SK-N-MC (cell line): ENCODE data around the gene LRRTM4.

Experiments
- DNase-seq: peaks from one replicate; pipeline ENCODE4 v3.0.0-alpha.2; 2011; ENCODE audit warnings: low read depth, low spot score
- H3K27ac ChIP-seq: fragments of 200-600 bp; sonication (generic); 2 replicates; pipeline ENCODE4 v1.5.1; 2016; ENCODE audit warnings: mixed run types
- H3K36me3 ChIP-seq: fragments of 200-600 bp; sonication (generic); 2 replicates; pipeline ENCODE4 v1.6.1; 2017; ENCODE audit warnings: antibody characterized with exemption, low read length, mixed read lengths; ENCODE audit not compliant: insufficient read depth
- H3K4me3 ChIP-seq: fragments of 200-600 bp; sonication (generic); 2 replicates; pipeline ENCODE4 v1.5.1; 2016
- H3K9ac ChIP-seq: fragments of 200-600 bp; sonication (generic); 2 replicates; pipeline ENCODE4 v1.8.0; 2017; ENCODE audit warnings: mixed run types, mixed read lengths; ENCODE audit not compliant: insufficient read length
- H3K9me3 ChIP-seq: fragments of 200-600 bp; sonication (generic); 2 replicates; pipeline ENCODE4 v1.6.1; 2017; ENCODE audit warnings: low read depth, mild to moderate bottlenecking, antibody characterized with exemption, low read length, moderate library complexity, mixed read lengths
- EZH2 ChIP-seq: fragments of 200-600 bp; sonication (generic); IDR thresholded peaks from one replicate; pipeline ENCODE4 v1.6.1; 2017; ENCODE audit warnings: antibody characterized with exemption
- FOXP2 ChIP-seq: optimal IDR thresholded peaks from 2 replicates; pipeline ENCODE3; 2011; ENCODE audit warnings: mild to moderate bottlenecking, moderate library complexity; ENCODE audit not compliant: insufficient read depth; ENCODE audit errors: extremely low read length, control extremely low read depth
- POLR2AphosphoS5 ChIP-seq: IDR thresholded peaks from 2 replicates; pipeline ENCODE4 v1.6.1; 2012; ENCODE audit warnings: mild to moderate bottlenecking, low read depth, low read length, borderline replicate concordance

LRRTM4 gene

GRCh38 chr2:77271262-77271661 lies 250.9 kb downstream of the LRRTM4 start:
- TF ChIP-seq EZH2: no peak
- TF ChIP-seq POLR2AphosphoS5: no peak
- no peak for TF ChIP-seq FOXP2
- no peak for DNase-seq
- Histone ChIP-seq H3K27ac (no peak overlapping the region), H3K36me3 (no peaks in the 10 kb centered on the region), H3K9me3 (no peaks in the 10 kb centered on the region), H3K4me3 (no peak overlapping the region), H3K9ac (no peak overlapping the region)

- Histone ChIP-seq H3K9ac (no peak overlapping the region), H3K27ac (no peak overlapping the region), H3K36me3 (no peaks in the 10 kb centered on the region), H3K9me3 (no peaks in the 10 kb centered on the region), H3K4me3 (no peak overlapping the region)
- TF ChIP-seq POLR2AphosphoS5 (no peak), EZH2 (no peak), FOXP2 (no peak)
- DNase-seq: no peak
Measured at GRCh38 chr2:77270433-77270832, 251.7 kb downstream of the LRRTM4 start.

GRCh38 chr2:77268626-77269025 lies 253.6 kb downstream of the LRRTM4 start:
- H3K27ac ChIP-seq: no peak overlapping the region
- TF ChIP-seq EZH2 (no peak), FOXP2 (no peak), POLR2AphosphoS5 (no peak)

GRCh38 chr2:77232909-77233425 lies 289.2 kb downstream of the LRRTM4 start:
- peak overlapping the region; percentile 14 for H3K9ac ChIP-seq
- no peak for DNase-seq
- no peak for TF ChIP-seq EZH2
- no peak for TF ChIP-seq FOXP2
- H3K27ac ChIP-seq: peak overlapping the region; percentile 63; the same call in 1 of the 2 replicates
- H3K9me3 ChIP-seq: no peaks in the 10 kb centered on the region
- no peaks in the 10 kb centered on the region for H3K36me3 ChIP-seq
- no peak overlapping the region for H3K4me3 ChIP-seq

More at GRCh38 chr2:77268626-77269025, 253.6 kb downstream of the LRRTM4 start:
- Histone ChIP-seq H3K4me3 (no peak overlapping the region), H3K36me3 (no peaks in the 10 kb centered on the region), H3K9me3 (no peaks in the 10 kb centered on the region), H3K9ac (no peak overlapping the region)
- no peak for DNase-seq

GRCh38 chr2:77228391-77228790 lies 293.8 kb downstream of the LRRTM4 start:
- Histone ChIP-seq H3K9ac (no peak overlapping the region), H3K36me3 (no peaks in the 10 kb centered on the region), H3K27ac (peak overlapping the region; percentile 52; the same call in 1 of the 2 replicates), H3K9me3 (no peaks in the 10 kb centered on the region), H3K4me3 (no peak overlapping the region)
- DNase-seq: peak; percentile 37
- no peak for TF ChIP-seq POLR2AphosphoS5
- no peak for TF ChIP-seq EZH2
- TF ChIP-seq FOXP2: no peak

- Histone ChIP-seq H3K4me3 (no peak overlapping the region), H3K36me3 (no peaks in the 10 kb centered on the region), H3K27ac (no peak overlapping the region), H3K9ac (no peak overlapping the region), H3K9me3 (no peaks in the 10 kb centered on the region)
- no peak for DNase-seq
- TF ChIP-seq POLR2AphosphoS5 (no peak), EZH2 (no peak), FOXP2 (no peak)
Measured at GRCh38 chr2:77210725-77211124, 311.5 kb downstream of the LRRTM4 start.

- Histone ChIP-seq H3K27ac (no peak overlapping the region), H3K9me3 (no peaks in the 10 kb centered on the region), H3K4me3 (no peak overlapping the region), H3K9ac (no peak overlapping the region), H3K36me3 (no peaks in the 10 kb centered on the region)
- no peak for DNase-seq
- TF ChIP-seq EZH2: no peak
- no peak for TF ChIP-seq POLR2AphosphoS5
- TF ChIP-seq FOXP2: no peak
Measured at GRCh38 chr2:77207331-77207730, 314.8 kb downstream of the LRRTM4 start.

GRCh38 chr2:77201755-77202154 lies 320.4 kb downstream of the LRRTM4 start:
- Histone ChIP-seq H3K4me3 (no peak overlapping the region), H3K27ac (no peak overlapping the region), H3K9ac (no peak overlapping the region), H3K9me3 (no peaks in the 10 kb centered on the region), H3K36me3 (no peaks in the 10 kb centered on the region)
- no peak for DNase-seq
- TF ChIP-seq POLR2AphosphoS5 (no peak), FOXP2 (no peak), EZH2 (no peak)

GRCh38 chr2:77199411-77199810 lies 322.8 kb downstream of the LRRTM4 start:
- Histone ChIP-seq H3K9ac (no peak overlapping the region), H3K36me3 (no peaks in the 10 kb centered on the region), H3K9me3 (no peaks in the 10 kb centered on the region), H3K27ac (no peak overlapping the region), H3K4me3 (no peak overlapping the region)
- no peak for DNase-seq
- TF ChIP-seq EZH2 (no peak), FOXP2 (no peak), POLR2AphosphoS5 (no peak)
